Measurements from ENCODE around the gene RAB7B.

Gene RAB7B

GRCh38 chr1:205927247-205927646 is 75.9 kb downstream of the RAB7B start:
- DNase-seq (ENCODE audit: low read depth, low spot score), result no peak

Measured in astrocyte of the hippocampus (primary cell).